Dermis lymphatic vessel endothelial cell (primary cell): ENCODE measurements around the gene NUDT6. TPM values are rescaled to one million over a fixed set of nuclear protein-coding genes. Genes with fewer than 3 reads are reported as not detected.

Experiments
- total RNA-seq: library from RNA; depleted of rRNA; stranded (reverse); fragments of >200 nt; gene quantifications from 2 replicates; pipeline ENCODE4 v1.2.1, GENCODE V29; 2014

NUDT6 gene, protein sequence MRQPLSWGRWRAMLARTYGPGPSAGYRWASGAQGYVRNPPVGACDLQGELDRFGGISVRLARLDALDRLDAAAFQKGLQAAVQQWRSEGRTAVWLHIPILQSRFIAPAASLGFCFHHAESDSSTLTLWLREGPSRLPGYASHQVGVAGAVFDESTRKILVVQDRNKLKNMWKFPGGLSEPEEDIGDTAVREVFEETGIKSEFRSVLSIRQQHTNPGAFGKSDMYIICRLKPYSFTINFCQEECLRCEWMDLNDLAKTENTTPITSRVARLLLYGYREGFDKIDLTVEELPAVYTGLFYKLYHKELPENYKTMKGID
- 4.2 and 6.5 TPM in 2 replicates for total RNA-seq

DNA sequence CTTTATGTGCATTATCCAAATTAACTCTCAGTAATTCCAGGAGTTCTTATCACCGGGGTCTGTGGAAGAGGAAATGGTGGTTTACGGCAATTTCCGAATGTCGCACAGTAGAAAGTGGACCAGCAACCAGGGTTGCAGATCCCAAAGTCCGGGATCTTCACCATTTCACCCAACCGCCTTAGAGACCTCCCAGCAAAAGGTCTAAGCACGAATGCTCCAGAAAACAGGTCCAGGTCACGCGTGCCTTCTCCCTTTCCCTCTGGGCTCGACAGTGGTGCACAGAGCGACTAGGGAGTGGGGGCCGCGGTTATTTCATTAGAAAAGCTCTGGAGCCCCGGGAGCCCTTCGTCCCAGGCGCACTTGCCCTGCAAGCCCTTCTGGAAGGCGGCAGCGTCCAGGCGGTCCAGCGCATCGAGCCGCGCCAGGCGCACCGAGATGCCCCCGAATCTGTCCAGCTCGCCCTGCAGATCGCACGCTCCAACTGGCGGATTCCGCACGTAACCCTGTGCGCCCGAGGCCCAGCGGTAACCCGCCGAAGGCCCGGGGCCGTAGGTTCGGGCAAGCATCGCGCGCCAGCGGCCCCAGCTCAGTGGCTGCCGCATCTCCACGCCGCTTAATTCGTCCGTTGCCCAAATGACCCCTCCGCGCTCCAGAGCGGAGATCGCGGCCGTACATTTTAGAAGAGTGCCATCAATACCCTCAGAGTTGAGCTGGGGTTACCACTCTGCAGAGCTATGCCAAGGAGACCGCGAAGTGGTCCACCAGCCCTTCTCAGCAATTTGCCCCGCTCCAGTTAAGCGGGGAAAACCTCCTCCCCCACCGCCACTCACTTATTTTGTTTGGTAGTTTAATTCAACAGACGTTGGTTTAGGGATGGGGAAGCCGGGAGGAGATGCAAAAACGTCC, at the start of gene NUDT6:
Gene NUDT6, minus strand, starts transcription at position 627 of the 906 bp plus-strand sequence. Its CDS starts 25 bp downstream, at position 602.

Other genes starting within 250 kb of the NUDT6 start
- gene BBS12, start 189.9 kb downstream of the NUDT6 start, total RNA-seq = 4.4 and 6.8 TPM in 2 replicates
- 7.9 and 14.7 TPM in 2 replicates for gene FGF2, start 95.8 kb downstream of the NUDT6 start, total RNA-seq